ENCODE data around the gene GPI. TPM values are rescaled to one million over a fixed set of nuclear protein-coding genes. Genes with fewer than 3 reads are reported as not detected.

The GPI gene
- total and polyA plus RNA-seq, 2 of the 13 experiments (the other 11 are each of a cell fraction or from before 2014, with no cell fraction given) = 147 to 167 TPM

DNA sequence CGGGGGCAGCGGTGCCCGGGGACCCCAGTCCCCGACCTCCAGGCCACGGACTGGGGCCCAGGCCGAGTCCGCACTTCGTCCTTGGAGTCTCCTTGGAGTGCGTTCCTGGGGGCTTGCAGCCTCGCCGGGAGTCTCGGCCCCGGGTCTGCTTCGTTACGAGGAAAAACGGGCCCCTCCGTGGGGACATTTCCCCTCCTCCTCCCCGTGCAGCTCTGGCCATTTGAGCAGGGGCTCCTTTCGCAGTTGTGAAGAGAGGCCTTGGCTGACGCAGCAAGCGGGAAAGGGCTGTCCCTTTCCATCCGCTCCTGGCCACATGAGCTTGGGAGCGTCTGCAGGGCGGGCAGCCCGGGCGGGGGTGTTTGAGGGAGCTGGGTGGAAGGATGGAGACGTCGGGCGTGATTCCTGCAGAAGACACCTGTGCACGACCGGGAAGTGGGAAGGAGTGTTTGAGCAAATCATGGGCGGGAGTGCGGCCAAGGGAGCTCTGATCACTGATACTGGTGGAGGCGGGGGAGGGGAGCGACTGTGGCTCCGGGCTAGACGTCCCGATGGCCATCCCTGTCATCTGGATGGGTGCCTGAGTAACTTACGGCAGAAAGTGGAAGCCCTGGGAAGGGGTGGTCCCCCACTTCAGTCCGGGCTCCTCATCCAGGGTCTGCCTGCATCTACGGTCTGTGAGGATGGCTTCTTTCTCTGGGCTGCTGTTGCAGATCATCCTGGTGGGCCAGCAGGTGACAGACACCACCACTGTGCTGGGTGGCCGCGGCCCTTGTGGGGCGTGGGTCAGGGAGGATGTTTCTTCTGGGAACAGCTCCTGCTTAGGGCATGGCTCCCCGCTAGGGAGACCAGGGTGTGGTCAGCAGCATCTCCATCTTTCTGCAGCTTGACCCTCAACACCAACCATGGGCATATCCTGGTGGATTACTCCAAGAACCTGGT, 736 bp downstream of the GPI start (continued):
- TF ChIP-seq ZMYM3 (CRISPR knock-in tag; IDR thresholded peaks at IDR 0.05) (no peak), NBN (conservative IDR thresholded peaks at IDR 0.05) (no peak), CREM (IDR thresholded peaks at IDR 0.05) (no peak), CREM (CRISPR knock-in tag; IDR thresholded peaks at IDR 0.05) (no peak), ZBTB7B (CRISPR knock-in tag; IDR thresholded peaks at IDR 0.05) (no peak), FOXP1 (IDR thresholded peaks at IDR 0.05) (no peak), FOXP1 (CRISPR knock-in tag; IDR thresholded peaks at IDR 0.05) (no peak), ZSCAN31 (CRISPR knock-in tag; IDR thresholded peaks at IDR 0.05; ENCODE audit: low read depth) (no peak), ZNF282 (IDR thresholded peaks at IDR 0.05; ENCODE audit: partially characterized antibody) (no peak), ZNF484 (CRISPR knock-in tag; IDR thresholded peaks at IDR 0.05; ENCODE audit: borderline replicate concordance, low read depth) (no peak), XRCC5 (optimal IDR thresholded peaks at IDR 0.05; ENCODE audit: low read length) (no peak), ZBTB7A (CRISPR knock-in tag; IDR thresholded peaks at IDR 0.05) (0 out of 2 replicates have a peak, but pooled peaks have one; percentile 4), MLLT10 (CRISPR knock-in tag; IDR thresholded peaks at IDR 0.05) (no peak), ZNF577 (CRISPR knock-in tag; IDR thresholded peaks at IDR 0.05; ENCODE audit: borderline replicate concordance, low read depth) (no peak), TRIM24 (CRISPR knock-in tag; IDR thresholded peaks at IDR 0.05) (no peak), ZNF790 (CRISPR knock-in tag; IDR thresholded peaks at IDR 0.05; ENCODE audit: borderline replicate concordance) (no peak)
- TF ChIP-seq, protein P1, sequence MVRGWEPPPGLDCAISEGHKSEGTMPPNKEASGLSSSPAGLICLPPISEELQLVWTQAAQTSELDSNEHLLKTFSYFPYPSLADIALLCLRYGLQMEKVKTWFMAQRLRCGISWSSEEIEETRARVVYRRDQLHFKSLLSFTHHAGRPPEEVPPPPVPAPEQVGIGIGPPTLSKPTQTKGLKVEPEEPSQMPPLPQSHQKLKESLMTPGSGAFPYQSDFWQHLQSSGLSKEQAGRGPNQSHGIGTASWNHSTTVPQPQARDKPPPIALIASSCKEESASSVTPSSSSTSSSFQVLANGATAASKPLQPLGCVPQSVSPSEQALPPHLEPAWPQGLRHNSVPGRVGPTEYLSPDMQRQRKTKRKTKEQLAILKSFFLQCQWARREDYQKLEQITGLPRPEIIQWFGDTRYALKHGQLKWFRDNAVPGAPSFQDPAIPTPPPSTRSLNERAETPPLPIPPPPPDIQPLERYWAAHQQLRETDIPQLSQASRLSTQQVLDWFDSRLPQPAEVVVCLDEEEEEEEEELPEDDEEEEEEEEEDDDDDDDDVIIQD (CRISPR knock-in tag; IDR thresholded peaks at IDR 0.05; ENCODE audit: low read depth) = no peak
- TF ChIP-seq, protein P2, sequence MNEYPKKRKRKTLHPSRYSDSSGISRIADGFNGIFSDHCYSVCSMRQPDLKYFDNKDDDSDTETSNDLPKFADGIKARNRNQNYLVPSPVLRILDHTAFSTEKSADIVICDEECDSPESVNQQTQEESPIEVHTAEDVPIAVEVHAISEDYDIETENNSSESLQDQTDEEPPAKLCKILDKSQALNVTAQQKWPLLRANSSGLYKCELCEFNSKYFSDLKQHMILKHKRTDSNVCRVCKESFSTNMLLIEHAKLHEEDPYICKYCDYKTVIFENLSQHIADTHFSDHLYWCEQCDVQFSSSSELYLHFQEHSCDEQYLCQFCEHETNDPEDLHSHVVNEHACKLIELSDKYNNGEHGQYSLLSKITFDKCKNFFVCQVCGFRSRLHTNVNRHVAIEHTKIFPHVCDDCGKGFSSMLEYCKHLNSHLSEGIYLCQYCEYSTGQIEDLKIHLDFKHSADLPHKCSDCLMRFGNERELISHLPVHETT (CRISPR knock-in tag; conservative IDR thresholded peaks at IDR 0.05) = no peak
- TF ChIP-seq, protein P3, sequence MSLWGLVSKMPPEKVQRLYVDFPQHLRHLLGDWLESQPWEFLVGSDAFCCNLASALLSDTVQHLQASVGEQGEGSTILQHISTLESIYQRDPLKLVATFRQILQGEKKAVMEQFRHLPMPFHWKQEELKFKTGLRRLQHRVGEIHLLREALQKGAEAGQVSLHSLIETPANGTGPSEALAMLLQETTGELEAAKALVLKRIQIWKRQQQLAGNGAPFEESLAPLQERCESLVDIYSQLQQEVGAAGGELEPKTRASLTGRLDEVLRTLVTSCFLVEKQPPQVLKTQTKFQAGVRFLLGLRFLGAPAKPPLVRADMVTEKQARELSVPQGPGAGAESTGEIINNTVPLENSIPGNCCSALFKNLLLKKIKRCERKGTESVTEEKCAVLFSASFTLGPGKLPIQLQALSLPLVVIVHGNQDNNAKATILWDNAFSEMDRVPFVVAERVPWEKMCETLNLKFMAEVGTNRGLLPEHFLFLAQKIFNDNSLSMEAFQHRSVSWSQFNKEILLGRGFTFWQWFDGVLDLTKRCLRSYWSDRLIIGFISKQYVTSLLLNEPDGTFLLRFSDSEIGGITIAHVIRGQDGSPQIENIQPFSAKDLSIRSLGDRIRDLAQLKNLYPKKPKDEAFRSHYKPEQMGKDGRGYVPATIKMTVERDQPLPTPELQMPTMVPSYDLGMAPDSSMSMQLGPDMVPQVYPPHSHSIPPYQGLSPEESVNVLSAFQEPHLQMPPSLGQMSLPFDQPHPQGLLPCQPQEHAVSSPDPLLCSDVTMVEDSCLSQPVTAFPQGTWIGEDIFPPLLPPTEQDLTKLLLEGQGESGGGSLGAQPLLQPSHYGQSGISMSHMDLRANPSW (CRISPR knock-in tag; IDR thresholded peaks at IDR 0.05; ENCODE audit: borderline replicate concordance) = no peak
- TF ChIP-seq, protein P4, sequence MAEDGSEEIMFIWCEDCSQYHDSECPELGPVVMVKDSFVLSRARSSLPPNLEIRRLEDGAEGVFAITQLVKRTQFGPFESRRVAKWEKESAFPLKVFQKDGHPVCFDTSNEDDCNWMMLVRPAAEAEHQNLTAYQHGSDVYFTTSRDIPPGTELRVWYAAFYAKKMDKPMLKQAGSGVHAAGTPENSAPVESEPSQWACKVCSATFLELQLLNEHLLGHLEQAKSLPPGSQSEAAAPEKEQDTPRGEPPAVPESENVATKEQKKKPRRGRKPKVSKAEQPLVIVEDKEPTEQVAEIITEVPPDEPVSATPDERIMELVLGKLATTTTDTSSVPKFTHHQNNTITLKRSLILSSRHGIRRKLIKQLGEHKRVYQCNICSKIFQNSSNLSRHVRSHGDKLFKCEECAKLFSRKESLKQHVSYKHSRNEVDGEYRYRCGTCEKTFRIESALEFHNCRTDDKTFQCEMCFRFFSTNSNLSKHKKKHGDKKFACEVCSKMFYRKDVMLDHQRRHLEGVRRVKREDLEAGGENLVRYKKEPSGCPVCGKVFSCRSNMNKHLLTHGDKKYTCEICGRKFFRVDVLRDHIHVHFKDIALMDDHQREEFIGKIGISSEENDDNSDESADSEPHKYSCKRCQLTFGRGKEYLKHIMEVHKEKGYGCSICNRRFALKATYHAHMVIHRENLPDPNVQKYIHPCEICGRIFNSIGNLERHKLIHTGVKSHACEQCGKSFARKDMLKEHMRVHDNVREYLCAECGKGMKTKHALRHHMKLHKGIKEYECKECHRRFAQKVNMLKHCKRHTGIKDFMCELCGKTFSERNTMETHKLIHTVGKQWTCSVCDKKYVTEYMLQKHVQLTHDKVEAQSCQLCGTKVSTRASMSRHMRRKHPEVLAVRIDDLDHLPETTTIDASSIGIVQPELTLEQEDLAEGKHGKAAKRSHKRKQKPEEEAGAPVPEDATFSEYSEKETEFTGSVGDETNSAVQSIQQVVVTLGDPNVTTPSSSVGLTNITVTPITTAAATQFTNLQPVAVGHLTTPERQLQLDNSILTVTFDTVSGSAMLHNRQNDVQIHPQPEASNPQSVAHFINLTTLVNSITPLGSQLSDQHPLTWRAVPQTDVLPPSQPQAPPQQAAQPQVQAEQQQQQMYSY (CRISPR knock-in tag; IDR thresholded peaks at IDR 0.05) = no peak
- TF ChIP-seq, protein P5, sequence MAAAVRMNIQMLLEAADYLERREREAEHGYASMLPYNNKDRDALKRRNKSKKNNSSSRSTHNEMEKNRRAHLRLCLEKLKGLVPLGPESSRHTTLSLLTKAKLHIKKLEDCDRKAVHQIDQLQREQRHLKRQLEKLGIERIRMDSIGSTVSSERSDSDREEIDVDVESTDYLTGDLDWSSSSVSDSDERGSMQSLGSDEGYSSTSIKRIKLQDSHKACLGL (CRISPR knock-in tag; IDR thresholded peaks at IDR 0.05) = peak; percentile 32; the same call in 1 of the 2 replicates
